KMS-11 (cell line): ENCODE measurements around the gene TSN.

ENCODE experiments used
- H2AFZ ChIP-seq: fragments of 200-600 bp; sonication (generic); 2 replicates; pipeline ENCODE4 v1.6.1; 2016; ENCODE audit warnings: antibody characterized with exemption, mixed run types, low read depth
- H3K27ac ChIP-seq: fragments of 200-600 bp; sonication (generic); 2 replicates; pipeline ENCODE4 v1.6.1; 2016; ENCODE audit warnings: mild to moderate bottlenecking, mixed run types
- H3K27me3 ChIP-seq: fragments of 200-600 bp; sonication (generic); 2 replicates; pipeline ENCODE4 v1.6.1; 2017; ENCODE audit warnings: mild to moderate bottlenecking, low read depth, mixed run types, moderate library complexity; ENCODE audit not compliant: insufficient read depth
- H3K36me3 ChIP-seq: fragments of 200-600 bp; sonication (generic); 2 replicates; pipeline ENCODE4 v1.6.1; 2017; ENCODE audit warnings: mild to moderate bottlenecking, mixed run types; ENCODE audit not compliant: insufficient read depth
- H3K4me1 ChIP-seq: fragments of 200-600 bp; sonication (generic); 2 replicates; pipeline ENCODE4 v1.6.1; 2016; ENCODE audit warnings: mild to moderate bottlenecking, low read depth, mixed run types; ENCODE audit not compliant: poor library complexity, severe bottlenecking
- H3K4me2 ChIP-seq: fragments of 200-600 bp; sonication (generic); 2 replicates; pipeline ENCODE4 v1.7.0; 2016; ENCODE audit warnings: mild to moderate bottlenecking, mixed run types
- H3K4me3 ChIP-seq: fragments of 200-600 bp; sonication (generic); IDR thresholded peaks from 2 replicates; pipeline ENCODE4 v1.6.1; 2017; ENCODE audit warnings: low read depth, low read length, mixed read lengths; ENCODE audit not compliant: insufficient read depth
- H3K79me2 ChIP-seq: fragments of 200-600 bp; sonication (generic); 2 replicates; pipeline ENCODE4 v1.6.1; 2016; ENCODE audit warnings: low read depth, mixed run types; ENCODE audit not compliant: insufficient read depth
- H3K9ac ChIP-seq: fragments of 200-600 bp; sonication (generic); 2 replicates; pipeline ENCODE4 v1.6.1; 2016; ENCODE audit warnings: mild to moderate bottlenecking, mixed run types
- H4K20me1 ChIP-seq: fragments of 200-600 bp; sonication (generic); 2 replicates; pipeline ENCODE4 v1.6.1; 2016; ENCODE audit warnings: mild to moderate bottlenecking, mixed run types; ENCODE audit not compliant: insufficient read depth
- CTCF ChIP-seq: fragments of 200-600 bp; sonication (generic); conservative IDR thresholded peaks from 2 replicates; pipeline ENCODE4 v1.6.1; 2017; ENCODE audit warnings: low read depth, mild to moderate bottlenecking, antibody characterized with exemption, low read length, moderate library complexity, mixed read lengths

TSN gene

GRCh38 chr2:121721926-121722325 is 33.5 kb upstream of the TSN start:
- no peak for TF ChIP-seq CTCF
- no peaks in the 10 kb centered on the region for H3K4me1 ChIP-seq
- no peak overlapping the region for H2AFZ ChIP-seq
- H3K27me3 ChIP-seq: no peaks in the 10 kb centered on the region
- no peak overlapping the region for H3K4me3 ChIP-seq
- H3K36me3 ChIP-seq: no peaks in the 10 kb centered on the region
- H3K79me2 ChIP-seq: no peaks in the 10 kb centered on the region
- H3K4me2 ChIP-seq: no peak overlapping the region
- no peaks in the 10 kb centered on the region for H4K20me1 ChIP-seq
- H3K9ac ChIP-seq: no peak overlapping the region
- H3K27ac ChIP-seq: no peak overlapping the region

DNA sequence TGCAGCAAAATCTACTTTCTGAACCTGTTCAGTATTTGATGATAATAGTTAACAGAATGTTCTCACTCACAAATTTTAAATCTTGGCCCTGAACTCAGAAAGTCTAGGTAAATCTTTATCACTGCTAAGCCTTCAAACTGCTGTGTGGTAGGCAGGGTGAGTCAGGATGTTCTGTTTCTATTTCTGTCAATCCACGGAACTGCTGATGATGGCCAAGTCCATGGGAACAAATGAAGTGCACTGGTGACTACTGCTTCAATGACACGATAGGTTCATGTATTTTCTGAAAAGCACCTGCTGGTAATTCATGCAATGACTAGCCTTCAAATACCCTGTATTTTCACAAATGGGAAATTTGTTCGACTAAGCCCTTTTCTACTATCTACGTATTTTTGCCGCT is 33.0 kb upstream of the TSN start:
- no peak overlapping the region for H3K4me2 ChIP-seq
- H3K79me2 ChIP-seq: no peaks in the 10 kb centered on the region
- no peak overlapping the region for H2AFZ ChIP-seq
- H4K20me1 ChIP-seq: no peaks in the 10 kb centered on the region
- H3K36me3 ChIP-seq: no peaks in the 10 kb centered on the region
- no peak overlapping the region for H3K4me3 ChIP-seq
- no peak overlapping the region for H3K9ac ChIP-seq
- H3K27me3 ChIP-seq: no peaks in the 10 kb centered on the region
- no peaks in the 10 kb centered on the region for H3K4me1 ChIP-seq
- TF ChIP-seq CTCF: no peak
- no peak overlapping the region for H3K27ac ChIP-seq

- Histone ChIP-seq H3K9ac (no peak overlapping the region), H3K4me1 (no peaks in the 10 kb centered on the region), H4K20me1 (no peaks in the 10 kb centered on the region), H3K36me3 (no peaks in the 10 kb centered on the region), H3K4me3 (no peak overlapping the region), H3K4me2 (no peak overlapping the region), H2AFZ (no peak overlapping the region), H3K79me2 (no peaks in the 10 kb centered on the region), H3K27ac (no peak overlapping the region), H3K27me3 (no peaks in the 10 kb centered on the region)
- TF ChIP-seq CTCF: no peak
Observed at GRCh38 chr2:121723316-121723715, 32.1 kb upstream of the TSN start.

GRCh38 chr2:121727332-121727731 is 28.1 kb upstream of the TSN start:
- Histone ChIP-seq H3K4me3 (no peak overlapping the region), H3K27me3 (no peaks in the 10 kb centered on the region), H3K79me2 (no peaks in the 10 kb centered on the region), H3K9ac (no peak overlapping the region), H3K36me3 (no peaks in the 10 kb centered on the region), H3K4me1 (no peaks in the 10 kb centered on the region), H3K27ac (no peak overlapping the region), H3K4me2 (no peak overlapping the region), H2AFZ (no peak overlapping the region), H4K20me1 (no peaks in the 10 kb centered on the region)
- no peak for TF ChIP-seq CTCF

DNA sequence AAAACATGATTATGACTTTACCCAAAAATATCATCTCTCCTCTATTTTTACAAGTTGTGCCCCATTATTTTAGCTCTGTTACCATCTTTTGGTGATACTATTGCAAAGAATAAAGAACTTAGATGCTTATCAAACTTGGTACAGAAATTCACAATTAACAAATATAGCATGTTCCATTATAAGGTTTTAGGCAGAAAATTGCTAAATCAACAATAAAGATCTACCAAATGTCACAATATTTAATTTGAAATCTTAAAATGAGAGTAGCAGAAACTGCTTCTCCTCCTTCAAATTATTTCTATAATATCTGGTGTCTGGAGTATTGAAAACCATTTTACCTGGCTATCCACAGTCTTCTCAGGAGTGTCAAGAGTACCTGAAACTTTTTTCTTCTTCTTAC is 27.5 kb upstream of the TSN start:
- H3K79me2 ChIP-seq: no peaks in the 10 kb centered on the region
- H3K4me2 ChIP-seq: no peak overlapping the region
- H2AFZ ChIP-seq: no peak overlapping the region
- no peaks in the 10 kb centered on the region for H4K20me1 ChIP-seq
- no peak overlapping the region for H3K4me3 ChIP-seq
- no peaks in the 10 kb centered on the region for H3K4me1 ChIP-seq
- TF ChIP-seq CTCF: no peak
- no peaks in the 10 kb centered on the region for H3K36me3 ChIP-seq
- no peaks in the 10 kb centered on the region for H3K27me3 ChIP-seq
- no peak overlapping the region for H3K27ac ChIP-seq
- no peak overlapping the region for H3K9ac ChIP-seq
